HCT116 (cell line): ENCODE results near the gene GPR139. TPM values are rescaled to one million over a fixed set of nuclear protein-coding genes. Genes with fewer than 3 reads are reported as not detected.

Experiments
- ATAC-seq: fragments of 200-7000 bp; cut with Tn5 transposase; 2 replicates; pipeline ENCODE4 v1.9.1; 2020; ENCODE audit warnings: mild to moderate bottlenecking, moderate library complexity
- BruUV-seq: library from RNA; stranded (reverse); fragments of 400-500 nt; replicated peaks from 2 replicates; lab custom pipeline; 2021; lab: Mats Ljungman, UMichigan
- CTCF ChIA-PET: fragments of 300-600 bp; sonication (Branson Sonifier 250); formaldehyde crosslinking; loops from one replicate; lab custom pipeline; 2021; ENCODE audit warnings: antibody characterized with exemption; lab: Charles Lee
- POLR2A ChIA-PET: fragments of 300-600, 350-600 bp; sonication (Branson Sonifier 250); formaldehyde crosslinking; loops from one replicate; lab custom pipeline; 2021; ENCODE audit warnings: antibody characterized with exemption; lab: Charles Lee
- RAD21 ChIA-PET, 2 experiments: fragments of 300-600 bp; sonication (Branson Sonifier 250); formaldehyde crosslinking; loops; one replicate each; lab custom pipeline; 2023; ENCODE audit warnings: low total read pairs in 2 of 2; ENCODE audit not compliant: uncharacterized antibody in 2 of 2, unreplicated experiment in 2 of 2, low non-redundant PET in 1 of 2; lab: Charles Lee
- DNase-seq: peaks from one replicate; pipeline ENCODE4 v3.0.0-alpha.2; 2010; ENCODE audit warnings: low read depth, low spot score
- H2AFZ ChIP-seq: fragments of 200-600 bp; shearing (Covaris generic), sonication (generic); 2 replicates; pipeline ENCODE4 v1.6.1; 2017; ENCODE audit warnings: low read depth, mixed run types, mixed read lengths, antibody characterized with exemption, low read length; ENCODE audit not compliant: poor library complexity, severe bottlenecking
- H3K27ac ChIP-seq: 2 replicates; pipeline ENCODE4 v1.5.1; 2012; ENCODE audit warnings: low read depth, low read length
- H3K27me3 ChIP-seq: fragments of 200-600 bp; sonication (generic); 2 replicates; pipeline ENCODE4 v1.6.1; 2016; ENCODE audit warnings: mixed run types, low read length, mixed read lengths; ENCODE audit not compliant: insufficient read depth
- H3K36me3 ChIP-seq, 2 experiments: fragments of 200-500 bp in 1 of 2; fragments of 200-600 bp in 1 of 2; sonication (Bioruptor generic) in 1 of 2; sonication (generic) in 1 of 2; 2 replicates each; pipeline versions ENCODE4 v1.5.1 to v1.6.1; 2014 to 2016; ENCODE audit warnings: low read length in 2 of 2, inconsistent platforms in 1 of 2, mixed read lengths in 1 of 2, mixed run types in 1 of 2; ENCODE audit not compliant: insufficient read depth in 2 of 2, control insufficient read depth in 1 of 2
- H3K4me1 ChIP-seq, 2 experiments: fragments of 200-600 bp in 1 of 2; sonication (generic) in 1 of 2; 2 replicates each; pipeline versions ENCODE4 v1.5.1 to v1.6.1; 2012 to 2017; ENCODE audit warnings: low read length in 2 of 2, inconsistent platforms in 1 of 2, mild to moderate bottlenecking in 1 of 2, mixed read lengths in 1 of 2, mixed run types in 1 of 2, moderate library complexity in 1 of 2; ENCODE audit not compliant: insufficient read depth in 2 of 2, control insufficient read depth in 1 of 2
- H3K4me2 ChIP-seq: fragments of 200-600 bp; sonication (generic); 2 replicates; pipeline ENCODE4 v1.6.1; 2017; ENCODE audit warnings: mixed run types, low read length, mixed read lengths
- H3K4me3 ChIP-seq, 2 experiments: fragments of 200-600 bp in 1 of 2; sonication (generic) in 1 of 2; replicated peaks in 1 of 2; 2 replicates each; pipeline ENCODE4 v1.5.1; 2011 to 2016; ENCODE audit warnings: low read length in 2 of 2, control low read depth in 1 of 2, low read depth in 1 of 2, mild to moderate bottlenecking in 1 of 2, mixed read lengths in 1 of 2, mixed run types in 1 of 2
- H3K79me2 ChIP-seq: fragments of 200-600 bp; sonication (generic); 2 replicates; pipeline ENCODE4 v1.6.1; 2017; ENCODE audit warnings: mild to moderate bottlenecking, mixed run types, low read length, moderate library complexity, mixed read lengths; ENCODE audit not compliant: insufficient read depth
- H3K9ac ChIP-seq: fragments of 200-600 bp; sonication (generic); 2 replicates; pipeline ENCODE4 v1.6.1; 2016; ENCODE audit warnings: low read length, mixed read lengths
- H3K9me2 ChIP-seq: fragments of 200-600 bp; sonication (generic), shearing (Covaris generic); 2 replicates; pipeline ENCODE4 v1.6.1; 2017; ENCODE audit warnings: mixed run types, mild to moderate bottlenecking, moderate library complexity; ENCODE audit not compliant: insufficient read depth
- H3K9me3 ChIP-seq, 2 experiments: fragments of 200-500 bp in 1 of 2; fragments of 200-600 bp in 1 of 2; sonication (Bioruptor generic) in 1 of 2; sonication (generic) in 1 of 2; 2 replicates each; pipeline ENCODE4 v1.6.1; 2014 to 2017; ENCODE audit warnings: low read length in 2 of 2, mixed read lengths in 2 of 2, inconsistent platforms in 1 of 2, low read depth in 1 of 2, mild to moderate bottlenecking in 1 of 2, mixed run types in 1 of 2, moderate library complexity in 1 of 2; ENCODE audit not compliant: control insufficient read depth in 1 of 2, insufficient read depth in 1 of 2
- H4K20me1 ChIP-seq: fragments of 200-600 bp; sonication (generic), shearing (Covaris generic); 2 replicates; pipeline ENCODE4 v1.6.1; 2017; ENCODE audit warnings: mixed run types, mild to moderate bottlenecking, moderate library complexity; ENCODE audit not compliant: insufficient read depth
- CBX3 ChIP-seq: IDR thresholded peaks from 2 replicates; pipeline ENCODE4 v1.6.1; 2012; ENCODE audit warnings: low read depth
- CEBPB ChIP-seq: IDR thresholded peaks from 2 replicates; pipeline ENCODE4 v1.6.1; 2012; ENCODE audit warnings: low read depth
- CTCF ChIP-seq, 3 experiments: fragments of 200-600 bp in 1 of 3; sonication (generic) in 1 of 3; IDR thresholded peaks in 2 of 3; conservative IDR thresholded peaks in 1 of 3; 2 replicates each; pipeline ENCODE4 v1.5.1; 2012 to 2017; ENCODE audit warnings: low read depth in 2 of 3, low read length in 2 of 3, antibody characterized with exemption in 1 of 3, borderline replicate concordance in 1 of 3, control low read depth in 1 of 3, mild to moderate bottlenecking in 1 of 3, mixed read lengths in 1 of 3, mixed run types in 1 of 3, moderate library complexity in 1 of 3; ENCODE audit not compliant: insufficient read depth in 1 of 3
- EZH2 ChIP-seq: fragments of 200-600 bp; sonication (generic); IDR thresholded peaks from 2 replicates; pipeline ENCODE4 v1.6.1; 2017; ENCODE audit warnings: antibody characterized with exemption, mixed run types
- JUND ChIP-seq: IDR thresholded peaks from 2 replicates; pipeline ENCODE4 v1.6.1; 2012
- POLR2A ChIP-seq: IDR thresholded peaks from 2 replicates; pipeline ENCODE4 v1.7.0; 2011; ENCODE audit warnings: borderline replicate concordance; ENCODE audit not compliant: insufficient read depth, insufficient read length; ENCODE audit errors: extremely low read depth
- RAD21 ChIP-seq: IDR thresholded peaks from 2 replicates; pipeline ENCODE4 v1.6.1; 2012; ENCODE audit warnings: low read depth, mild to moderate bottlenecking
- SP1 ChIP-seq: IDR thresholded peaks from 2 replicates; pipeline ENCODE4 v1.6.1; 2012; ENCODE audit warnings: low read depth
- YY1 ChIP-seq: IDR thresholded peaks from 2 replicates; pipeline ENCODE4 v1.6.1; 2011; ENCODE audit warnings: low read length, low read depth, moderate library complexity, mild to moderate bottlenecking; ENCODE audit not compliant: insufficient replicate concordance; ENCODE audit errors: extremely low read depth
- ZBTB33 ChIP-seq: IDR thresholded peaks from 2 replicates; pipeline ENCODE4 v1.6.1; 2011; ENCODE audit warnings: mild to moderate bottlenecking, low read length, moderate library complexity; ENCODE audit not compliant: insufficient replicate concordance; ENCODE audit errors: extremely low read depth
- ZFX ChIP-seq: fragments of 450-650 bp; IDR thresholded peaks from 2 replicates; pipeline ENCODE4 v1.6.1; 2017
- intact Hi-C: fragments of 100-400 bp; cut with micrococcal nuclease; formaldehyde crosslinking; loops from 2 replicates; pipeline ENCODE4 v1.10.0; 2022
- total RNA-seq: library from RNA; stranded (reverse); gene quantifications from one replicate; pipeline ENCODE4 v1.2.1, GENCODE V29; 2021; ENCODE audit not compliant: unreplicated experiment

GPR139 gene
- total RNA-seq, 1 experiment from 2014 or later: not detected

GRCh38 chr16:20004931-20005330 lies 68.8 kb downstream of the GPR139 start:
- CTCF ChIA-PET: no interaction called here
- intact Hi-C loops: no loop called here
- BruUV-seq: no TSS peak

GRCh38 chr16:20002936-20003335 lies 70.8 kb downstream of the GPR139 start:
- H3K27ac ChIP-seq: no peak overlapping the region
- TF ChIP-seq CTCF (IDR thresholded peaks at IDR 0.05 in 2 of 3, conservative IDR thresholded peaks at IDR 0.05 in 1 of 3; ENCODE audit: borderline replicate concordance in 1 of 3, insufficient read depth in 1 of 3, low read depth in 2 of 3, low read length in 2 of 3): no peak
- no peak for TF ChIP-seq YY1
- TF ChIP-seq EZH2: no peak
- TF ChIP-seq SP1: no peak
- no peak for TF ChIP-seq JUND
- TF ChIP-seq CBX3: no peak
- TF ChIP-seq ZBTB33: no peak
- TF ChIP-seq RAD21: no peak
- no peak for TF ChIP-seq CEBPB
- no peak for TF ChIP-seq ZFX

More at GRCh38 chr16:20004931-20005330, 68.8 kb downstream of the GPR139 start:
- DNase-seq (no peak), ATAC-seq (peak; percentile 65)
- H3K9me2 ChIP-seq: no peaks in the 10 kb centered on the region
- no peak overlapping the region for H3K9ac ChIP-seq
- H4K20me1 ChIP-seq: no peaks in the 10 kb centered on the region
- TF ChIP-seq POLR2A: no peak
- TF ChIP-seq CTCF (IDR thresholded peaks at IDR 0.05 in 2 of 3, conservative IDR thresholded peaks at IDR 0.05 in 1 of 3; ENCODE audit: borderline replicate concordance in 1 of 3, insufficient read depth in 1 of 3, low read depth in 2 of 3, low read length in 2 of 3): peak; percentile 9 to 57 (median 45); a peak in 3 of 6 replicates
- H3K4me3 ChIP-seq: no peak overlapping the region
- no peaks in the 10 kb centered on the region for H3K36me3 ChIP-seq
- ChIA-PET POLR2A (no interaction called here), RAD21 (no interaction called here)
- no peaks in the 10 kb centered on the region for H3K9me3 ChIP-seq
- no peaks in the 10 kb centered on the region for H3K79me2 ChIP-seq
- H3K4me1 ChIP-seq: no peaks in the 10 kb centered on the region
- H3K27ac ChIP-seq: no peak overlapping the region
- peaks cover 44% of the 10 kb centered on the region for H3K27me3 ChIP-seq
- H3K4me2 ChIP-seq: no peak overlapping the region
- no peak overlapping the region for H2AFZ ChIP-seq

More at GRCh38 chr16:20002936-20003335, 70.8 kb downstream of the GPR139 start:
- H2AFZ ChIP-seq: no peak overlapping the region
- intact Hi-C loops: no loop called here
- no peaks in the 10 kb centered on the region for H3K4me1 ChIP-seq
- ChIA-PET CTCF (no interaction called here), POLR2A (no interaction called here), RAD21 (no interaction called here)
- H3K79me2 ChIP-seq: no peaks in the 10 kb centered on the region
- DNase-seq (no peak), ATAC-seq (no peak)
- H4K20me1 ChIP-seq: no peaks in the 10 kb centered on the region
- H3K9me3 ChIP-seq: no peaks in the 10 kb centered on the region
- no TSS peak for BruUV-seq
- peaks cover 41% of the 10 kb centered on the region for H3K27me3 ChIP-seq
- no peak overlapping the region for H3K9ac ChIP-seq
- H3K4me3 ChIP-seq: no peak overlapping the region
- no peaks in the 10 kb centered on the region for H3K9me2 ChIP-seq
- H3K4me2 ChIP-seq: no peak overlapping the region
- H3K36me3 ChIP-seq: no peaks in the 10 kb centered on the region
